ENCODE data around the gene LMF2. TPM values are rescaled to one million over a fixed set of nuclear protein-coding genes. Genes with fewer than 3 reads are reported as not detected.

Gene LMF2
- total RNA-seq, 2 experiments from 2014 or later, result 107 to 114 TPM

GRCh38 chr22:50505276-50505775 is 2.2 kb downstream of the LMF2 start:
- no peak for TF ChIP-seq CTCF (IDR thresholded peaks at IDR 0.05)
- H3K36me3 ChIP-seq (ENCODE audit: insufficient read depth, low read length), result peaks cover 37% of the 10 kb centered on the region
- Mint-ChIP-seq H3K4me3 (no peak overlapping the region), H3K4me1 (ENCODE audit: low read depth) (peaks cover 21% of the 10 kb centered on the region), H3K27me3 (no peaks in the 10 kb centered on the region), H3K9me3 (no peaks in the 10 kb centered on the region), H3K36me3 (ENCODE audit: low read depth) (peaks cover 15% of the 10 kb centered on the region), H3K27ac (no peak overlapping the region)
- no peak overlapping the region for H3K4me3 ChIP-seq (ENCODE audit: low read length)
- peaks cover 38% of the 10 kb centered on the region for H3K4me1 ChIP-seq (ENCODE audit: insufficient read depth, low read length)
- CTCF ChIA-PET, result no interaction called here
- ATAC-seq (ENCODE audit: poor library complexity), result no peak
- DNase-seq, result peak in 1 of 14 experiments; percentile 41
- POLR2A ChIA-PET, result interaction anchor here (1.4 kb wide), 1 partner anchor 116 kb away, joined by 3 read pairs; no protein-coding TSS in a partner anchor
- intact Hi-C loops (cut with DNase I, micrococcal nuclease), result loop anchor here (5.0 to 10.0 kb wide), 3 partner anchors 33 to 161 kb away; partner anchors contain the start of gene PPP6R2 (in 1 of the 2)
- H3K9me3 ChIP-seq (ENCODE audit: control insufficient read depth in 1 of 2, insufficient read depth in 1 of 2, low read length in 2 of 2), result no peaks in the 10 kb centered on the region
- H3K27me3 ChIP-seq (ENCODE audit: control insufficient read depth in 1 of 2, insufficient read depth in 2 of 2, low read length in 2 of 2), result no peaks in the 10 kb centered on the region
- no peak overlapping the region for H3K27ac ChIP-seq (ENCODE audit: low read depth in 1 of 2, low read length in 2 of 2)

- no peaks in the 10 kb centered on the region for H3K9me3 Mint-ChIP-seq
- Histone ChIP-seq H3K4me3 (ENCODE audit: low read length) (no peak overlapping the region), H3K27me3 (ENCODE audit: control insufficient read depth in 1 of 2, insufficient read depth in 2 of 2, low read length in 2 of 2) (no peaks in the 10 kb centered on the region), H3K9me3 (ENCODE audit: control insufficient read depth in 1 of 2, insufficient read depth in 1 of 2, low read length in 2 of 2) (no peaks in the 10 kb centered on the region), H3K4me1 (ENCODE audit: insufficient read depth, low read length) (peaks cover 38% of the 10 kb centered on the region), H3K36me3 (ENCODE audit: insufficient read depth, low read length) (peaks cover 37% of the 10 kb centered on the region), H3K27ac (ENCODE audit: low read depth in 1 of 2, low read length in 2 of 2) (no peak overlapping the region)
- H3K27me3 Mint-ChIP-seq, result no peaks in the 10 kb centered on the region
- peak in 1 of 14 experiments; percentile 42 for DNase-seq
- ChIA-PET CTCF (interaction anchor here (1.3 kb wide), 1 partner anchor 21 kb away, joined by 4 read pairs; the partner anchor contains the start of gene SCO2), POLR2A (interaction anchor here (1.5 kb wide), 1 partner anchor 23 kb away, joined by 4 read pairs; no protein-coding TSS in a partner anchor)
- no peak overlapping the region for H3K4me3 Mint-ChIP-seq
- peaks cover 15% of the 10 kb centered on the region for H3K36me3 Mint-ChIP-seq (ENCODE audit: low read depth)
- no peak for TF ChIP-seq CTCF (IDR thresholded peaks at IDR 0.05)
- no peak for ATAC-seq (ENCODE audit: poor library complexity)
- peaks cover 19% of the 10 kb centered on the region for H3K4me1 Mint-ChIP-seq (ENCODE audit: low read depth)
- H3K27ac Mint-ChIP-seq, result no peak overlapping the region
- intact Hi-C loops (cut with DNase I, micrococcal nuclease), result loop anchor here (5.0 to 10.0 kb wide), 3 partner anchors 32 to 160 kb away; partner anchors contain the start of gene PPP6R2 (in 1 of the 2)
Observed at GRCh38 chr22:50504369-50505211, 2.9 kb downstream of the LMF2 start.

- no peak overlapping the region for H3K27ac Mint-ChIP-seq
- H3K27me3 Mint-ChIP-seq, result no peaks in the 10 kb centered on the region
- DNase-seq, result peak in 3 of 14 experiments; percentile 25 to 51 (median 27)
Observed at GRCh38 chr22:50503475-50504145, 3.9 kb downstream of the LMF2 start.

More at GRCh38 chr22:50503475-50504145, 3.9 kb downstream of the LMF2 start:
- H3K4me1 ChIP-seq (ENCODE audit: insufficient read depth, low read length), result peaks cover 31% of the 10 kb centered on the region
- Mint-ChIP-seq H3K4me1 (ENCODE audit: low read depth) (peaks cover 11% of the 10 kb centered on the region), H3K36me3 (ENCODE audit: low read depth) (peaks cover 15% of the 10 kb centered on the region), H3K4me3 (no peak overlapping the region), H3K9me3 (no peaks in the 10 kb centered on the region)
- POLR2A ChIA-PET, result interaction anchor here (1.5 kb wide), 1 partner anchor 24 kb away, joined by 4 read pairs; no protein-coding TSS in a partner anchor
- H3K9me3 ChIP-seq (ENCODE audit: control insufficient read depth in 1 of 2, insufficient read depth in 1 of 2, low read length in 2 of 2), result no peaks in the 10 kb centered on the region
- no peaks in the 10 kb centered on the region for H3K27me3 ChIP-seq (ENCODE audit: control insufficient read depth in 1 of 2, insufficient read depth in 2 of 2, low read length in 2 of 2)
- ATAC-seq (ENCODE audit: poor library complexity), result no peak
- no peak for TF ChIP-seq CTCF (IDR thresholded peaks at IDR 0.05)
- CTCF ChIA-PET, result interaction anchor here (1.3 kb wide), 1 partner anchor 22 kb away, joined by 4 read pairs; the partner anchor contains the start of gene SCO2
- no peak overlapping the region for H3K4me3 ChIP-seq (ENCODE audit: low read length)
- peaks cover 37% of the 10 kb centered on the region for H3K36me3 ChIP-seq (ENCODE audit: insufficient read depth, low read length)
- intact Hi-C loops (cut with DNase I, micrococcal nuclease), result loop anchor here in 1 of 2 experiments (10.0 kb wide), 1 partner anchor 159 kb away; the partner anchor contains the start of gene PPP6R2
- no peak overlapping the region for H3K27ac ChIP-seq (ENCODE audit: low read depth in 1 of 2, low read length in 2 of 2)
